Upper lobe of left lung (tissue), 6 donors: ENCODE data around the gene TLE3. TPM values are rescaled to one million over a fixed set of nuclear protein-coding genes. Genes with fewer than 3 reads are reported as not detected.
"Not testable (repeated sequence)": the region's sequence is repeated elsewhere in the genome, so short reads cannot be mapped to it uniquely, and the experiment has no call there.

ENCODE experiments used
- ATAC-seq, 2 donors: fragments of 200-7000 bp; cut with Tn5 transposase; one replicate each; pipeline ENCODE4 v1.9.1; 2022; ENCODE audit warnings: mild to moderate bottlenecking in 2 of 2, moderate library complexity in 2 of 2; ENCODE audit not compliant: low FRiP score in 2 of 2
- DNase-seq, 2 donors: peaks; one replicate each; pipeline ENCODE4 v3.0.0-alpha.2; 2019 to 2020
- H3K27ac ChIP-seq, 4 donors: fragments of 200-600 bp; sonication (generic); one replicate each; pipeline ENCODE4 v1.5.1; 2016 to 2019
- H3K27me3 ChIP-seq, 4 donors: fragments of 200-600 bp; sonication (generic); one replicate each; pipeline ENCODE4 v1.5.1; 2017 to 2019
- H3K36me3 ChIP-seq, 4 donors: fragments of 200-600 bp; sonication (generic); one replicate each; pipeline ENCODE4 v1.5.1; 2016 to 2019
- H3K4me1 ChIP-seq, 4 donors: fragments of 200-600 bp; sonication (generic); one replicate each; pipeline ENCODE4 v1.5.1; 2018 to 2019
- H3K4me3 ChIP-seq, 4 donors: fragments of 200-600 bp; sonication (generic); one replicate each; pipeline ENCODE4 v1.5.1; 2017 to 2019; ENCODE audit warnings: mild to moderate bottlenecking in 2 of 4, moderate library complexity in 1 of 4
- H3K9me3 ChIP-seq, 4 donors: fragments of 200-600 bp; sonication (generic); one replicate each; pipeline ENCODE4 v1.5.1; 2018 to 2019
- CTCF ChIP-seq, 6 experiments: fragments of 450-650 bp in 4 of 6; fragments of 200-600 bp in 2 of 6; sonication (generic) in 2 of 6; IDR thresholded peaks; one replicate each; pipeline ENCODE4 v1.5.1; 2016 to 2019; ENCODE audit warnings: antibody characterized with exemption in 6 of 6
- EP300 ChIP-seq, 4 donors: sonication (generic); formaldehyde crosslinking; IDR thresholded peaks; one replicate each; pipeline ENCODE4 v1.5.1; 2017; ENCODE audit warnings: antibody characterized with exemption in 4 of 4, control low read depth in 2 of 4
- POLR2A ChIP-seq, 4 donors: fragments of 450-650 bp; IDR thresholded peaks; one replicate each; pipeline ENCODE4 v1.5.1; 2016 to 2017; ENCODE audit warnings: antibody characterized with exemption in 4 of 4, mild to moderate bottlenecking in 2 of 4
- POLR2AphosphoS5 ChIP-seq, 2 donors: sonication (generic); formaldehyde crosslinking; IDR thresholded peaks; one replicate each; pipeline ENCODE4 v1.5.1; 2017; ENCODE audit warnings: antibody characterized with exemption in 2 of 2
- WGBS, 2 donors: methylation state at CpG; one replicate each; pipeline ENCODE4 v1.1.5; 2017 to 2018; 5-methylcytosine and 5-hydroxymethylcytosine counted together
- total RNA-seq, 6 donors: library from RNA; depleted of rRNA in 4 of 6; stranded (reverse); fragments of >200 nt in 4 of 6; gene quantifications; one replicate each; pipeline versions ENCODE4 v1.1.0 to v1.2.1, GENCODE V29; 2016 to 2021
- donor health status: DM: no; HTN: no; CAD: no; lungs with moderate emphysema.
- donor health status: DM: no; HTN: yes; CAD: no; lungs with severe emphysema.

Gene TLE3
- total RNA-seq, 6 donors from 2014 or later: 52.2 to 140 (median 80.6) TPM

GRCh38 chr15:70116317-70116716, 18.6 kb upstream of the TLE3 start:
- Histone ChIP-seq H3K27ac (no peak overlapping the region), H3K36me3 (no peaks in the 10 kb centered on the region), H3K4me3 (no peak overlapping the region), H3K27me3 (no peaks in the 10 kb centered on the region), H3K4me1 (peaks cover 11 to 15% (median 13%) of the 10 kb centered on the region in 4 donors), H3K9me3 (no peaks in the 10 kb centered on the region)
- ATAC-seq (no peak), DNase-seq (no peak)
- no peak for TF ChIP-seq POLR2AphosphoS5 (IDR thresholded peaks at IDR 0.05)
- no peak for TF ChIP-seq CTCF (IDR thresholded peaks at IDR 0.05)
- no peak for TF ChIP-seq EP300 (IDR thresholded peaks at IDR 0.05)
- TF ChIP-seq POLR2A (IDR thresholded peaks at IDR 0.05): no peak
- 74 to 78% methylated on average over 3 of the region's 3 CpGs for WGBS, 2 donors

GRCh38 chr15:70114221-70114620, 16.5 kb upstream of the TLE3 start:
- no peak overlapping the region for H3K4me3 ChIP-seq
- H3K4me1 ChIP-seq: peaks cover 13 to 18% (median 15%) of the 10 kb centered on the region in 4 donors
- H3K9me3 ChIP-seq: no peaks in the 10 kb centered on the region
- 85 to 90% methylated on average over 3 of the region's 3 CpGs for WGBS, 2 donors
- H3K27ac ChIP-seq: no peak overlapping the region
- TF ChIP-seq POLR2A (IDR thresholded peaks at IDR 0.05): no peak
- TF ChIP-seq POLR2AphosphoS5 (IDR thresholded peaks at IDR 0.05): no peak
- TF ChIP-seq CTCF (IDR thresholded peaks at IDR 0.05): no peak
- TF ChIP-seq EP300 (IDR thresholded peaks at IDR 0.05): no peak
- no peaks in the 10 kb centered on the region for H3K36me3 ChIP-seq
- ATAC-seq (no peak), DNase-seq (no peak)
- no peaks in the 10 kb centered on the region for H3K27me3 ChIP-seq

GRCh38 chr15:70113304-70113700, 15.6 kb upstream of the TLE3 start:
- 41 to 49% methylated on average over 5 to 7 of the region's 7 CpGs for WGBS, 2 donors

GRCh38 chr15:70112572-70113303, 15.0 kb upstream of the TLE3 start:
- ATAC-seq, H3K9me3 ChIP-seq, H3K36me3 ChIP-seq, DNase-seq, H3K4me3 ChIP-seq, H3K27me3 ChIP-seq, H3K27ac ChIP-seq: not testable (repeated sequence)
- WGBS, 2 donors: 62 to 73% methylated on average over 6 of the region's 9 CpGs
- peaks cover 13 to 18% (median 15%) of the 10 kb centered on the region in 4 donors for H3K4me1 ChIP-seq

More at GRCh38 chr15:70113304-70113700, 15.6 kb upstream of the TLE3 start:
- peaks cover 13 to 18% (median 15%) of the 10 kb centered on the region in 4 donors for H3K4me1 ChIP-seq
- peak overlapping the region in 1 of 4 donors; percentile 53 for H3K27ac ChIP-seq
- no peaks in the 10 kb centered on the region for H3K9me3 ChIP-seq
- peak in 1 of 2 donors; percentile 89 for DNase-seq
- TF ChIP-seq EP300 (IDR thresholded peaks at IDR 0.05) (peak in 1 of 4 donors; percentile 6), POLR2A (IDR thresholded peaks at IDR 0.05) (no peak), CTCF (IDR thresholded peaks at IDR 0.05) (no peak), POLR2AphosphoS5 (IDR thresholded peaks at IDR 0.05) (peak in 1 of 2 donors; percentile 54)
- ATAC-seq: peak; percentile 65 to 70
- no peaks in the 10 kb centered on the region for H3K36me3 ChIP-seq
- no peak overlapping the region for H3K4me3 ChIP-seq
- no peaks in the 10 kb centered on the region for H3K27me3 ChIP-seq

GRCh38 chr15:70112074-70112395, 14.3 kb upstream of the TLE3 start:
- Histone ChIP-seq H3K27ac (peak overlapping the region; percentile 57 to 87 (median 78)), H3K27me3 (no peaks in the 10 kb centered on the region), H3K4me1 (peaks cover 13 to 18% (median 15%) of the 10 kb centered on the region in 4 donors), H3K4me3 (peak overlapping the region in 1 of 4 donors; percentile 16), H3K9me3 (no peaks in the 10 kb centered on the region), H3K36me3 (no peaks in the 10 kb centered on the region)
- WGBS, 2 donors: 44 to 45% methylated on average over 3 of the region's 4 CpGs
- TF ChIP-seq CTCF (IDR thresholded peaks at IDR 0.05) (no peak), POLR2A (IDR thresholded peaks at IDR 0.05) (no peak), POLR2AphosphoS5 (IDR thresholded peaks at IDR 0.05) (no peak), EP300 (IDR thresholded peaks at IDR 0.05) (no peak)
- ATAC-seq (no peak), DNase-seq (no peak)
